ENCODE measurements around the gene ABCD2. TPM values are rescaled to one million over a fixed set of nuclear protein-coding genes. Genes with fewer than 3 reads are reported as not detected.

ABCD2 gene
- total and polyA plus RNA-seq, 2 donors (not counting 3 experiments of a cell fraction or from before 2014, with no cell fraction given) = not detected

Small RNAs within 50 kb of the gene (small RNA-seq; reads per million reads assigned to genes)
- not detected for gene AC121334.2 (ENCODE audit: insufficient read depth, insufficient read length, low read depth, low replicate concordance)

Other genes with a start within 250 kb of the ABCD2 start
- 9.6 and 10.1 TPM in 2 replicates for gene KIF21A, start 176.7 kb downstream of the ABCD2 start, total RNA-seq
- gene KIF21A, start 176.7 kb downstream of the ABCD2 start, polyA plus RNA-seq = 1.6 and 1.8 TPM in 2 replicates